GM20000 (cell line): ENCODE data around the gene PRKG1.

ENCODE experiments used
- DNase-seq: peaks from one replicate; pipeline ENCODE4 v3.0.0; 2012; ENCODE audit warnings: low spot score
- TF ChIP-seq, protein P1 (sequence below): IDR thresholded peaks from 2 replicates; pipeline ENCODE4 v1.5.1; 2012; ENCODE audit warnings: mild to moderate bottlenecking, control low read depth; ENCODE audit errors: extremely low read depth, missing control alignments

The PRKG1 gene

DNA sequence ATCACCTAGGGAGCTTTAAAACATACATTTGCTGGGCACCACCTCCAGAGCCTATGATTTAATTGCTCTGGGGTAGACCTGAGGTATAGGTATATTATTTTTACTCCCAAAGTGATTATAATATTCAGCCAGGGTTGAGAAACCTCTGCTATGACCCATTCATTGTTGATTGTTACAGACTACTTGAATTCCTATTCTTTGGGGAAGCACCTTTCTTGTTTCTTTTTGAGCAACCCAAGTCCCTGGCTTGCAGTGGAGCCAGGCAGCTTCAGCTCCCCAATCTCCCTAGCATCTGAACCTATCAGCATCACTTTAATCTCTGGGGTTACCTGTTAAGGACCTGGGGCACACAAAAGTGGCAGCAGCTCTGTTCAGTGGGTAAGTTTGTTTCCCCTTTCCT lies 8.6 kb downstream of the PRKG1 start:
- DNase-seq = no peak
- TF ChIP-seq, protein P1, sequence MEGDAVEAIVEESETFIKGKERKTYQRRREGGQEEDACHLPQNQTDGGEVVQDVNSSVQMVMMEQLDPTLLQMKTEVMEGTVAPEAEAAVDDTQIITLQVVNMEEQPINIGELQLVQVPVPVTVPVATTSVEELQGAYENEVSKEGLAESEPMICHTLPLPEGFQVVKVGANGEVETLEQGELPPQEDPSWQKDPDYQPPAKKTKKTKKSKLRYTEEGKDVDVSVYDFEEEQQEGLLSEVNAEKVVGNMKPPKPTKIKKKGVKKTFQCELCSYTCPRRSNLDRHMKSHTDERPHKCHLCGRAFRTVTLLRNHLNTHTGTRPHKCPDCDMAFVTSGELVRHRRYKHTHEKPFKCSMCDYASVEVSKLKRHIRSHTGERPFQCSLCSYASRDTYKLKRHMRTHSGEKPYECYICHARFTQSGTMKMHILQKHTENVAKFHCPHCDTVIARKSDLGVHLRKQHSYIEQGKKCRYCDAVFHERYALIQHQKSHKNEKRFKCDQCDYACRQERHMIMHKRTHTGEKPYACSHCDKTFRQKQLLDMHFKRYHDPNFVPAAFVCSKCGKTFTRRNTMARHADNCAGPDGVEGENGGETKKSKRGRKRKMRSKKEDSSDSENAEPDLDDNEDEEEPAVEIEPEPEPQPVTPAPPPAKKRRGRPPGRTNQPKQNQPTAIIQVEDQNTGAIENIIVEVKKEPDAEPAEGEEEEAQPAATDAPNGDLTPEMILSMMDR = no peak

DNA sequence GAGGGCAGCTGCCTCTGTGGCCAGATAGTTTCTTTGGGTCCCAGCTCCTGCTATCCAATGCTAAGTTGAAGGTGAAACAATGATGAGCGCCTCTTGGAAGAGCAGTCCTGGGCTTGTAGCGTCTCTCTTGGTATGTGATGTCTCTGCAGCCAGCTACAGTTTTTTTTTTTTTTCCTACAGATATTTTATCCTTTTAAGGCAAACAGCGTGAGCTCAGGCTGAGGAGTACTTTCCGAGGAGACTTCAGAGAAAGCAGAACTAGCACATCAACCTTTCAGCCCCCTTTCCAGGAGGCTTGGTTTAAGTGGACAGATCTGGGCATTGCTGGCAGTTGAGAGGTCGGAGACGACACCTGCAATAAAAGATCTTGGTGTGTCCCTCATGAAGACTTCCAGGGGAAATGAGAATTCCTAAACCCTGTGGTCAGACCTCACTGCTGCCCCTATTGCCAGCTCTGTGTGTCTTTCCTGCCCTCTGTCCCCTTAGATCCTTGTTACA lies 9.1 kb downstream of the PRKG1 start:
- DNase-seq = no peak
- TF ChIP-seq, protein P1 = no peak

DNA sequence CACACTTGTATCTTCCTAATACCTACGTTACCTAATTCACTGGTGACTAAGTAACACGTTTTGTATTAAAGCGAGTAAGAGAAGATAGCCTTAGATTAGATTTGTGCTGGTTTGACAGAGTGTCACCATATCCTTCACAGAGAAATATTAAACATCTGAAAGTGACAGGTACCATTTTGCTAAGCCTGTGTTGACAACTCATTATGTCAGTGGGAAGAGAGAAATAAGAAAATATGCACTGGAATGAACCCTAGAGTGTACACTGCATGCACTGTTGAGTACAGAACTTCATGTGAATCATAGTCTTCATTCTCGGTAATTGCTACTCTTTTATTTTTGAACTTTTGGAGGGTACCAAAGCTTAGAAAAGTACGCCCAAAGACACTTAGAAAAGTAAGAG lies 10.9 kb downstream of the PRKG1 start:
- no peak for DNase-seq
- TF ChIP-seq, protein P1 = no peak

DNA sequence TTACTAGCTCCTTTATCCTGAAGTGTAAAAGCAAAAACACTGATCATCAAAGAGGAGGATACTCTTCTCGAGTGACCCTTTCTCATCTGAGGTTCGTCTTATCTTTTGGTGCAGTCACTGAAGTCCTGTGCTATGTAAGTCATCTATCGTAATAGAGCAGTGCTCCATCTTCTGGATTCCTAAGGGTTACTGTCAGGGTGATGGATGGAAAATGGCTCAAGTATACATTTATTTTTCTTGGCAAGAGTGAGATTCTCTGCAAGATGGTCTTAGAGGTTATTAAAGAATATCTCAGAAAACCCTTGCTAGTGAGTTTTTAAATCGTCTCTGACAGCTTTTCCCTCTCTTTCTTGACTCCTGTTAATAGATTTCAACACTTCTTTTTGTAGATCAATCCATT lies 12.4 kb downstream of the PRKG1 start:
- no peak for DNase-seq
- TF ChIP-seq, protein P1 = no peak

DNA sequence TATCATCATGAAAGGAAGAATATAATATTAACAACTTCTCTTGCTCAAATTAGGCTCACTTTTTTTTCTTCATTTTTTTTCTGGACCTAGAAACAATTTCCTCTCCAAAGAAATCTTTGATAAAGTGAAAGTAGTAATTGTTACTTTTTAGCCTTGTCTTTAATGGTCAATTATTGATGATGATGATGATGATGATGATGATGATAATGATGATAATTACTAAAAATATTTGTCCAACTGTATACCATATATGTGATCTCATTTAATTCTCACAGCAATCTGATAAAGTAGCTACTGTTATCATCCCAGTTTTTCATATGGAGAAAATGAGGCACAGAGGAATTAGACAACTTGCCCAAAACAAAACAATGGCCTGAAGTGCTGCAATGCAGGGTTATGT lies 12.8 kb downstream of the PRKG1 start:
- no peak for DNase-seq
- TF ChIP-seq, protein P1 = no peak

DNA sequence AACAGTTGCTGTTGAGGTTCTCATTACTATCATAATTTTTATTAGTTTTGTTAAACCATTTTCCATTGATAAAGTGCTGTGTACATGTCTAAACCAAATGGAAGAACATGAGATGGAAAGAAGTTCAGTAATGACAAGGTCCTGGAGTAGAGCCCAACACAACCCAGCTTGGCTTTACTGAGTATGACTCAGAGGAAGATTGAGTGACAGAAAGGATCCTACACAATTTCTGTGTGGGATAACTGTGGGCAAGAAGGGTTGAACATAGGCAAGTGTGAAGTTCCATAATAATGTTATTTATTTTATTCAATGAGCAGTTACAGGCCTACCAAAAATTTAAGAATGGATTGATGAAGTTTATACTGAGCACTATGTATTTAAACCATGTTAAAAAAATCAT lies 15.9 kb downstream of the PRKG1 start:
- DNase-seq = no peak
- TF ChIP-seq, protein P1 = no peak

DNA sequence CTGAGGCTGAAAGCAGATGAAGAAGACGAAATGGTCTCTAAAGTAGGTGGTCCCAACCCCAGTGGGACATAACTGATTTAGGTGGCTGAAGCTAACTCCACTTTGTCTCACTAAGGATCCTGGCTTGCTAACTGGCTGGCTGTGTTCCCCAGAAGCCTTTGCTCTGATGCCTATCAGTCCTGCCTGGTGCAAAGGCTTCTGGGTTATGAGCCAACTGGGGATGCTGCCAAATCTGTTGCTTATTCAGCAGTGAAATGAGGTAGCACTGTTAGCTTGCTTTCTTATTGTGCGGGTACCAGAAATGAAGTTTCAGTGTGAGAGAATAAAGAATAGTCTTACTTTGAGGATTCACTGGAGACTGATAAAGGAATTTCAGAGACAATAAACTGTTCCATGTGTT lies 18.1 kb downstream of the PRKG1 start:
- TF ChIP-seq, protein P1 = no peak
- no peak for DNase-seq
